ELF-1 (cell line): ENCODE results near the gene TGFB1.
A peak's percentile ranks its signal among the peaks of the same experiment; 100 is the strongest.
"Not testable (repeated sequence)": the region's sequence is repeated elsewhere in the genome, so short reads cannot be mapped to it uniquely, and the experiment has no call there.

Experiments
- DNase-seq: peaks from one replicate; pipeline ENCODE4 v3.0.0-alpha.2; 2016; ENCODE audit warnings: low read depth, low spot score

TGFB1 gene

DNA sequence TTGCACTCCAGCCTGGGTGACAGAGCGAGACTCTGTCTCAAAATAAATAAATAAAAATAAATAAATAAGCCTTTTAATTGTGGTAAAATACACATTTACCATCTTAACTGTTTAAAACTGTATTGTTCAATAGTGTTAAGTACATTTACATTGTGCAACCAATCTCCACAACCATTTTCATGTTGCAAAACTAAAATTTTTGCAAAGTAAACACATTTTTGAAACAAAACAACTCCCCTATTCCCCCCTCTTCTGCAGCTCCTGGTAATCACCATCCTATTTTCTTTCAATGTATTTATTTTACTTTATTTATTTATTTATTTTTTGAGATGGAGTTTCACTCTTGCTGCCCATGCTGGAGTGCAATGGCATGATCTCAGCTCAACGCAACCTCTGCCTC lies 16.0 kb upstream of the TGFB1 start:
- no peak for DNase-seq

DNA sequence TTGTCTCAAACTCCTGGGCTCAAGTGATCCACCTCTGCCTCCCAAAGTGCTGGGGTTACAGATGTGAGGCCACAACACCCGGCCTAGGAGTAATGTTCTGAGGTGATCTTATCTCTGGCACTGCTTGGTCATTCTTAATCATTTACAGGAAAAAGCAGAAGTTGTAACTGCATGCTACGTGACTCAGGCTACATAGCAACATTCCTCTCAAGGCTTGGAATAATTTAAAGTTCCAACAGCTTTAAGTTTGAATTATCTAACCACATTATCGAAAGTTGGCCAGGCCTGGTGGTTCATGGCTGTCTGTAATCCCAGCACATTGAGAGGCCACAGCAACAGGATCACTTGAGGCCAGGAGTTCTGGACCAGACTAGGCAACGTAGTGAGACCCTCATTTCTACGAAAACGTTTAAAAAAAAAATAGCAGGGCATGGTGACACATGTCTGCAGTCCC lies 14.2 kb upstream of the TGFB1 start:
- DNase-seq: no peak

DNA sequence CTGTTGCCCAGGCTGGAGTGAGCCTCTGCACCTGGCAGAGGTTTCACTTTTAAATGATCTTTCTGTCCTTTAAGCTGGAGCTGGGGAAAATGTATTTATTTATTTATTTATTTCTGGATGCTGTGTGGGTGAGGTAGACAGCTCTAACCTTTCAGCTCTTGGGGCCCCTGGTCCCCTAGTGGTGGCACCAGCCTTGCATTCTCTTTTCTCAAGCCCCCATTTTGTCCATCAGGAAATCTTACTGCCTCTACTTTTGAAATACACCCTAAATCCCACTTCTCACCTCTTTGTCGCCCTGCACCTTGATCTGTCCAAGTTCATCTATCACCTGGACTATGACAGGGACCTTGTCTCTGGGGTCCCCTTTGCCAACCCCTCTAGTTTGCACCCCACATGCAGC lies 12.4 kb upstream of the TGFB1 start:
- DNase-seq: no peak

DNA sequence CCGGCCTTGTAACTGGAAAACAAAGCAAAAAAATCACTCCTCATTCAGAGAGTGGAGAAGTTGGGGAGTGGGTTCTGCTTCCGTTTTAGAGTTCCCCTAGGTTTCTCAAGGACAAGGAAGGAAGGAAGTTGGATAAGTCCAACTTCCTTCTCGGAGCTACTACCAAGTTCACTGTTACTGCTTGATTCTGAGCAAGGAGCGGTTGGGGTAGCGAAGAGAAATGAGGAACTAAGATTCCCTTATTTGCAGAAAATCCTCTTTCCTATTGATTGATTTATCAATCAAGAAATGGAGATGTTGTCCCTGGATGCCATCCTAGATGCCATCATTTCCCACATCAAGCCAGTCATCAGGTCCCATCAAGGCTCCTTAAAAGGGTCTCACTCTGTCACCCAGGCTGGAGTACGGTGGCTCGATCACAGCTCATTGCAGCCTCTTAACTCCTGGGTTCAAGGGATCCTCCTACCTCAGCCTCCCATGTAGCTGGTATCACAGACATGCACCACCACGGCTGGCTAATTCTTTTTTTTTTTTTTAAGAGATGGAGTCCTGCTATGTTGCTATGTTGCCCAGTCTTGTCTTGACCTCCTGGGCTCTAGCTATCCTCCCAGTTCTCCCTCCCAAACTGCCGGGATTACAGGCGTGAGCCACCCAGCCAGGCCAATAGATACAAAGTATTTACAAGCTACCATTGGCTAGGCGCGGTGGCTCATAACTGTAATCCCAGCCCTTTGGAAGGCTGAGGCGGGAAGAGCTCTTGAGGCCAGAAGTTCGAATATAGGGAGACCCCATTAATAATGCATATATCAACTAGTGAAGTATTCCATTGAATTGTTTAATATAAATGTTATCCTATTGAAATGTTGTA lies 11.0 kb upstream of the TGFB1 start:
- DNase-seq: no peak

DNA sequence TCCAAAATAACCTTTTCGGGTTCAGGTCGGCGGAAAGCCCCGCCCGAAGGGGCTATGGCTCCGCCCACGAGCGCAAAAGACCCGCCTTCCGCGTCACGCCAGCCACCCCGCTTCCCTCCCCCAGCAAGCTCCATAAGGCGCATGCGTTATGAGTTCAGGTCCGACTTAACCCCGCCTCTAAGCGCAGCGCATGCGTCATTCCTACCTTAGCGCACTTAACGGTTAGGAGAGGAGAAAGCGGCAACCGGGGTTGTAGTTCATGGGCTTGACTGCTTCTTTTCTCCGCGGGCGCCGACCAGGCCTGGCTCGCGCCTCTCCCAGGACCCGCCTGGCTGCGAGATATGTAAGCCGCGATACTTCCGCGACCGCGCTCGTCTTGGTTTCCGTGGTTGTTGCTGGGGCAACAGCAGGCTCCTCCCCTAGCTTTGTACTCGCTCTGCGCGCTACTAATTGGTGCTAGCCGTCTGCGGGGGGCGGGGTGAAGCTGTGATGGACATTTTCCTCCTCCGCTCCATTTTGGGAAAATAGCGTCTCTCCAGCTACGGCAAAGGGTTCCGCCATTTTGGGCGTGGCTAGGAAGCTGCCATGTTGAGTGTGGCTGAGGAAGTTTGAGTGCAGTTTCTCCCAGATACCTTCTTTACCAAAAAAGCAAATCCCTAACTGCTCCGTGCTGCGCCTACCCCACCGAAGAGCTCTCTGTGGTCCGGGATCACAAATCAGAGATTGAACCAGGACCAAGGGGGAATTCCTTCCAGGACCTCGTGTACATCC lies 10.2 kb upstream of the TGFB1 start, which contains the start of gene B9D2:
Gene B9D2 (minus strand): TSS at position 397 of the 771 bp plus-strand sequence. CDS start 630 bp downstream, outside the sequence.
- peak; percentile 99 for DNase-seq

DNA sequence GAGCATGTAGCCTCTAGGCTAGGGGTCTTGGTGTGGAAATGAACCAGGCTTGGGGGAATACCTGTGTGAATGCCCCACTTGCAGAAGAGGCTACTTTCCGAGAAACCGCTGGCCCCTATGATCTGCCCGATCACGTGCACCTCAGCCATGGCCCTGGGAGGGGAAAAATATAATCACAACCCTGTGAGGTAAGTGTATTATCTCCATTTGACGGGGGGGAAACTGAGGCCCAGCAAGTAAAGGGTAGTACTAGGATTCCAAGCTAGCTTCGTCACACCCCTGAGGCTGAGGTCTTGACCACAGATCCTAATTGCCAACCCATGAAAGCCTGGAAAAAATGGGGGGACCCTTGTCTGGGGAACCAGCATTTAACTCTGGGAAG lies 9.6 kb upstream of the TGFB1 start:
- DNase-seq: no peak

DNA sequence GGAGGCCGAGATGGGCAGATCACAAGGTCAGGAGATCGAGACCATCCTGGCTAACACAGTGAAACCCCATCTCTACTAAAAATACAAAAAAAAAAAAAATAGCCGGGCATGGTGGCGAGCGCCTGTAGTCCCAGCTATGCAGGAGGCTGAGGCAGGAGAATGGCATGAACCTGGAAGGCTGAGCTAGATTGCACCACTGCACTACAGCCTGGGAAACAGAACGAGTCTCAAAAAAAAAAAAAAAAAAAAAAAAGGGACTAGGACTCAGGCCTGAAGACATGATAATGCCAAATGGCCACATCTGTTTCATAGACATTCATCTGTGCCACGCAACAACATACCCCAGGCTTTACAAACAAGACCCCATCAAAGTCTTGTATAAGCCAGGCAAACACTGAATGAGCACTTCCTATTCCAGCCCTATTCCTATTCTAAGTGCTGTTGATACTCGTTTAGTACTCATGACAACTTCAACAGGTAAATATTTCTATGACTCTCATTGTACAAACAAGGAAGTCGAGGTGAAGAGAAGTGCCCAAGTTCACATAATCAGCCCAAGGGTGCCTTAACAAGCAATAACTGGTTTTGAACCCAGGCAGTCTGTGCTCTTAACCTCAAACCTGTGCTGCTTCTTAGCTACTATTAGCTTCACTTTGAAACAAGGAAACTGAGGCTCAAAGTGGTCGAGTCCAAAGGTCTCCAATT lies 8.6 kb upstream of the TGFB1 start:
- no peak for DNase-seq

DNA sequence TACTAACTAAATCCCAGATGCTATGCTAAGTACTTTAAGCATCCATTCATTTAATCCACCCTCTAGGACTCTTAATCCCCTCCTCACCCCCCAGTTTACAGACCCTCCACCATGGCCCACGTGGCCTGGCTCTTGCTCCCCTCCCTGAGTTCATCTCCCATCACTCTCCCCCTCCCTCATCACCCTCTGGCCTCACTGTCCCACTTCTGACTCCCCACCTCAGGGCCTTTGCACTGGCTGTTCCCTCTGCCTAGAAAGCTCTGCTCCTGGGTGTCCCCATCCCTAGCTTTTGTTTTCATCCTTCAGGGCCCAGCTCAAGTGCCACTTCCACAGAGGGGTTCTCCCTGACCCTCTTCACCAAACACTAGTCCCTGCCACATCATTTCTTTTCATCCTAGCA lies 6.0 kb upstream of the TGFB1 start:
- no peak for DNase-seq

DNA sequence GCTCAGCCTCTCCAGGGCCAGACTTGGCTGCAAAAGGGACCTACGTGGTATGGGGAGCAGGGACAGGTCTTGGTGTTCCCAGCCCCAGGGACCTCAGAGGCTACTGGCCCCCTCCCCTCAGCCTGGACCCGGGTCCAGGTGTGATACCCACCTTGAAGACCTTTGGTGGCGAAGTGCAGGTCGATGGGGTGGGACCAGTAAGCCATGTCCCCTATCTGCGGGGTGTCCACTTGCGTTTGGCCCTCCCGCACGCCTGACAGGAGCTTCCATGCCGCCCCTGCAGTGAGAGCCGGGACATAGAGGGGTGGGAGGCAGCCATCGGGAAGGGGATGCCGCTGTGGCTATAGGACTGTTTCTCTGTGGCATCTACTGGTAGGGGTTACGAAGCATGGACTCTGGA lies 4.0 kb upstream of the TGFB1 start:
- no peak for DNase-seq

DNA sequence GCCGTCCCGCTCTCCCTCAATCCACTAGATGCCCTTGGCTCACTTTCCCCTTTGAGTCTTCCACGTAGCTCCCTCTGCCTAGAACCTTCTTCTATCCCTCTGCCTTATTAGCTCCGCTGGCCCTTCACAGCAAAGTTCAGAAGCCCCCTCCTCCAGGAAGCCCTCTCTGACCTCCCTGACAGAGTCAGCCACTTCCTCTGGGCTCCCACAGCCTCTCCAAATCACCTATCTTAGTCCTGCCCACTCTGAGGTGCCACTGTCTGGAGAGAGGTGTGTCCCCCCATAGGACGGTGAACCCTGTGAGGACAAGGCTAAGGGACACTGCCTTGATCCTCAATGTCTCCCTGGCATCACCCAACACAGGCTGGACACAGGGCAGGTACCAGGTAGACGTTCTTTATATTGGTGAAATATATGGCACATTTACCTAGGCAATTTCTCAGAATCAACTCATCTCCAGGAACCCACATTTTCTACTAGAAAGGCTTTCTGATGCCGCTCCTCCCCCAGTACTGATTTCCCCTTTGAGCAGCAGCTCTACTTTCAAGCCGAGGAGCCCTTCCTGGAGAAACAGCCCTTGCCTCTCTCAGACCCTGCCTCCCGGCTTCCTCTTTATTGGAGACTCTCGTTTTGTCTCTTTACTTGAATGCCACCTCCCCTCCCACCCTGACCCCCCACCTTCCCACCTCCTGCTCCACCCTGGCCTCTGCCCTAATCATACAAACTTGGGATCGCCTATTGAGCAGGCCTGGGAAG lies 3.4 kb upstream of the TGFB1 start:
- no peak for DNase-seq

DNA sequence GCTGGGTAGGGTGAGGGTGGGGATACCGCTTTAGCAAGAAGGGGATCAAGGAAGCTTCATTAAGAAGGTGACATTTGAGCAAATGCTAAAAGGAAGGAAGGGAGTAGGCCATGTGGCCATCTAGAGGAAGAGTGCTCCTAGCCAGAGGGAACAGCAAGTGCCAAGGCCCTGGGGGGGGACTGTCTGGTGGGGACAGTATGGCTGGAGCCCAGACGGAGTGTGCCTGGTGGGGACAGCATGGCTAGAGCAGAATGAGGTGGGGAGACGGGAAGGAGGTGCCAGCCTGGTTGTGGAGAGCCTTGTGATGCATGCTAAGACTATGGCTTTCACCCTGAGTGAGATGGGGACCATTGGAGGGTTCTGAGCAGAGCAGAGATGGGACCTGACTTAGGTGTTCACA lies 2.1 kb upstream of the TGFB1 start:
- DNase-seq: no peak

DNA sequence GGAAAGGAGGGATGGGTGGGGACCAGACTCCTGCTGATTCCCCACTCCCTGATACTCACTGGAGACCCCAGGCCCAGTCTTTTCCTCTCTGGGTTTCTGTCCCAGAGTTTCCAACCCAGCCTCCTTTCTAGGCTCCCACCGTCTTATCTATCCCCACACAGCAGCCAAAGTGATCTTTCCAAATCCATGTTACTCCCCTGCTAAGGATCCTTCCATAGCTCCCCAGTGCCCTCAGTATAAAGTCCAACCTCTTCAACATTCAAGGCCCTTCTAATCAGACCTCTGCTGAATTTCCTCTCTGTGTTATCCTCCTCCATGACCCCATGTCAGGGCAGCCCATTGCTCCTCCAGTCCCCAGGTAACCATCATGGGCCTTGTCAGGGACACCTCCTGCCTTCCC lies 1.3 kb upstream of the TGFB1 start:
- no peak for DNase-seq

DNA sequence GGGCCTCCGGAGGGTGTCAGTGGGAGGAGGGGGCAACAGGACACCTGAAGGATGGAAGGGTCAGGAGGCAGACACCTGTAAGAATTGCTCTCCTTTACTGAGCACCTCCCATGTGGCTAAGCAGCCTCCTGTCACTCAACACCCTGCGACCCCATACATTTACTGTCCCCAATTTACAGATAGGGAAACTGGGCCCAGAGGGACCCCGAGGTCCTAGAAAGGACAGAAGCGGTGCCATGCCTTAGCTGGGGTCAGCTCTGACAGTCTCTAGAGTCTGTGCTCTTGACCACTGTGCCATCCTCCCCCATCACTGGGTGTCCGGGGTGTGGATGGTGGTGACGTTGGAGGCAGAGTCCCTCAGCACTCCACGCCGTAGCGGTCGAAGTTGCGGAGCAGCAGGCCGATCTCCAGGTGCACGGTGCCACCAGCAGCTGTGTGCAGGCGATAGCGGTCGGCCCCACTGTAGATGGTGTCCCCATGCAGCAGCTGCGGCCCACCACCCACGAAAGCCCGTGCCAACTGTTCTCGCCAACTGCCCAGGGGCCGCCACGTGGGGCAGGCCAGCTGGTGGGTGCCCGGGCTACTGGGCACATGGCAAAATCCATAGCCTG lies 726 bp upstream of the TGFB1 start:
- DNase-seq: no peak

DNA sequence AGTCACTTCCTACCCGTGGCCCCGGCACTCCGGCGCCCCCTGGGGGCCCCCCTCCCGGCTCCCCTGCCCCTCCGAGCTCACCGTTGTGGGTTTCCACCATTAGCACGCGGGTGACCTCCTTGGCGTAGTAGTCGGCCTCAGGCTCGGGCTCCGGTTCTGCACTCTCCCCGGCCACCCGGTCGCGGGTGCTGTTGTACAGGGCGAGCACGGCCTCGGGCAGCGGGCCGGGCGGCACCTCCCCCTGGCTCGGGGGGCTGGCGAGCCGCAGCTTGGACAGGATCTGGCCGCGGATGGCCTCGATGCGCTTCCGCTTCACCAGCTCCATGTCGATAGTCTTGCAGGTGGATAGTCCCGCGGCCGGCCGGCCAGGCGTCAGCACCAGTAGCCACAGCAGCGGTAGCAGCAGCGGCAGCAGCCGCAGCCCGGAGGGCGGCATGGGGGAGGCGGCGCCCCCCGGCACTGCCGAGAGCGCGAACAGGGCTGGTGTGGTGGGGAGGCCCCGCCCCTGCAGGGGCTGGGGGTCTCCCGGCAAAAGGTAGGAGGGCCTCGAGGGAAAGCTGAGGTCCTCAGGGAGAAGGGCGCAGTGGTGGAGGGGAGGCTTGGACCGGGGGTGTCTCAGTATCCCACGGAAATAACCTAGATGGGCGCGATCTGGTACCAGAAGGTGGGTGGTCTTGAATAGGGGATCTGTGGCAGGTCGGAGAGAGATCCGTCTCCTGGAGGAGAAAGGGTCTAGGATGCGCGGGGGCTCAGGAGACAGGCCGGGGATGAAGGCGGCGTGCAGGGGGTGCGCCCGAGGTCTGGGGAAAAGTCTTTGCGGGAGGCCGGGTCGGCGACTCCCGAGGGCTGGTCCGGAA lies 885 bp downstream of the TGFB1 start:
- peak; percentile 65 for DNase-seq

DNA sequence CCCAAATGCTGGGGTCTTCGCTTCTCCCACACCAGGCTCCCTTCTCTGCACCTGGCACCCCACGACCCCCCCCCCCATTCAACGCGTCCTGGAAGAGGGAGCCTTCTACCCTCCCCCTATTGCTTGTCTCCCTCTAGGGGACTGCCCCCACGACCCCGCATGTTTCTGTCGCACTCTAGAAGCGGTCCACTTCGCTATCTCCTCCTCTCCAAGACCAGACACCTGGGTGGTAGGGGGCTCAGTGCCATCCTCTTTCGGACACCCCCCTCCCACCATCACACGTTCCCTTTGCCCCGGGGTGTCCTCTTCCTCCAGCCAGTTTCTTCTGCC lies 1.5 kb downstream of the TGFB1 start:
- no peak for DNase-seq

DNA sequence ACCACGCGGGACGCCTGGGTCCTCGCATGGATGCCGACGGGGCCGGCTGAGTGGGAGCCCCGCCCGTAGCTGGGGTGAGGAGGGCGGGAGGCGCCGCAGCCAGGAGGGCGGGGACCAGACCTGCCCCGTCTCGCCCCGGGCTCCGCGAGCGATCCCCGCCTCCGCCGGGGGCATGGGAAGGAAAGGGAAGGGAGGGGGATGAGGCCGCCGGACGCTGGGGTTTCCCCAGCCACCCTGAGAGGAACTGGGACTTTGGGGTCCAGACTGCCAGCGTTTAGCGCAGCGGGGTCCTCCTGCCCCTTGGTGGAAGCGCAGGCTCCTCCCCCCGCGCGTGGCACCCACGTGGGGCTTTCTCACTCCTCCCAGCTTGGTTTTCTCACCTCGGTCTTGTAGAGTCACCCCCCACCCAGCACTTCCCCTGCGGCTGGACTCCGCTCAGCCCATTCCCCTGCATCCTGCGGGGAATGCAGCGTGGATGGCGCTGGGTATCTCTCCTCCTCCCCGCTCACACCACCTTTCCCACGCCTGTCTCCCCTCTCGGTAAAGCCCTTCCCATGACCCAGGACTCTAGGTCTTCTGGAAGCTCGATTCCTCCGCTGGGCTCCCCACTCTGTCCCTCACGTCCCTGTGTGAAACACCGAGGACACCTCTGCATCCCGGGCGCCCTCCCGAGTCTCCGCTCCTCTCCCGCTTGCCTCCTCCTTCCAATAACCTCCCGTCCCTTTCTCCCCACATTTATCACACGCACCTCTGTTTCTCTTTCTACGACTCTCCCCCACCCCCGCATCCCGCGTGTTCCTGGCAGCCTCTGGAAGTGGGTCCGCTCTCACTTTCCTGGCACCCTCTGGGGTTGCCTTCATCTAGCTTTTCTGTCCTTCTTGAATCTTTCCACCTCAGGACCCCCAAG lies 2.1 kb downstream of the TGFB1 start:
- DNase-seq: peak; percentile 47

DNA sequence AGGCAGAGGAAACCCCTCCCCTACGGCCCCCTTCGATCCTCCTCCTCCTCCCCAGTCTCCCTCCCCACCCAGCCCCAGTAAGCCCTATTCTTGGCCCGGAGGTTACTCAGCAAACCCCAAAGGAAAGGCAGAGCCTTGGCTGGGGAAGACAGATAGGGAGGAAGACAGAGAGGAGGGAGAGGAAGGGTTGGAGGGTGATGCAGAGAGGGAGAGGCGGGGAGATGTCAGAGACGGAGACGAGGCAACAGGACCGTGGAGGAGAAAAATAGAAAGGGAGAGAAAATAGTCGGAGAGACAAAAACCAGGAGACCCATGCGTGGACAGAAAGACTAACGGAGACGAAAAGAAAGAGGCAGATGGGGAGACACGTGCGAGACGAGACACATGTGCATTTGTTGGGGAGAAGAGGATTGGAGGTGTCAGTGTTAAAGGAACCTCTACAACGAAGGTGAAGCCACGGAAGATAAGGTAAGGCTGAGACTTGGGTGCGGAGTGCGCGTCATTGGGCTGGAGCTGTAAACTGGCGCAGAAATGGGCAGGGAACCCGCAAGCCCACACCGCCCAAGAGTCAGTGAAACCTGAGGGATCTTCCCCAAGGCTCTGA lies 2.9 kb downstream of the TGFB1 start:
- DNase-seq: no peak

DNA sequence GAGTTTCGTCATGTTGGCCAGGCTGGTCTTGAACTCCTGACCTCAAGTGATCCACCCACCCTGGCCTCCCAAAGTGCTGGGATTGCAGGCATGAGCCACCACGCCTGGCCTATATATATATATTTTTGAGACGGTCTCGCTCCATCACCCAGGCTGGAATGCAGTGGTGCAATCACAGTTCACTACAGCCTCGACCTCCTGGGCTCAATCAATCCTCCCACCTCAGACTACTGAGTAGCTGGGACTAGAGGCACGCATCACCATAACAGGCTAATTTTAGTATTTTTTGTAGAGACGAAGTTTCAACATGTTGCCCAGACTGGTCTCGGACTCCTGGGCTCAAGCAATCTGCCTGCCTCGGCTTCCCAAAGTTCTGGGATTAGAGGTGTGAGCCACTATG lies 6.8 kb downstream of the TGFB1 start:
- not testable (repeated sequence) for DNase-seq

DNA sequence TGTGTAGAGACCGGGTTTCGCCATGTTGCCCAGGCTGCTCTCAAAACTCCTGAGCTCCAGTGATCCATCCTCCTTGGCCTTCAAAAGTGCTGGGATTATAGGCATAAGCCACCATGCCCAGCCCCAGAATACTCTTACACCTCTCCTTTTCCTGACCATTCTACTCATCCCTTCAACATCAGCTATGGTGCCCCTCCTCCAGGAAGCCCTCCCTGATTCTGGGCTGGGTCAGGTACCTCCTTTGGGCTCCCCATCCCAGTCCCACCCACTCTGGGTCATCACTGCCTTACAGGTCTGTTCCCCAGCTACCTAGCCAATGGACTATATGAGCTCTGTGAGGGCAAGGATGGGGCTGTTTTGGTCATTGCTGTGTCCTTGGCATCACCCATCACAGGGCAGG lies 9.6 kb downstream of the TGFB1 start:
- DNase-seq: no peak
